ENCODE data around the gene CCM2L. TPM values are rescaled to one million over a fixed set of nuclear protein-coding genes. Genes with fewer than 3 reads are reported as not detected.

The CCM2L gene
- total and polyA plus RNA-seq, 2 of the 8 experiments (the other 6 are each of a cell fraction or from before 2014, with no cell fraction given): 5.5 to 15.8 TPM

GRCh38 chr20:32071395-32072167 is 61.3 kb downstream of the CCM2L start (continued):
- TF ChIP-seq CHD7 (IDR thresholded peaks at IDR 0.05; ENCODE audit: insufficient replicate concordance, low read length) (no peak), CTCF (IDR thresholded peaks at IDR 0.05; ENCODE audit: control extremely low read depth in 1 of 3, insufficient read depth in 1 of 3, low read depth in 1 of 3, low read length in 3 of 3) (no peak), CBX5 (IDR thresholded peaks at IDR 0.05; ENCODE audit: low read depth, low read length) (no peak), JUN (IDR thresholded peaks at IDR 0.05; ENCODE audit: low read depth, low read length) (no peak), HDAC6 (IDR thresholded peaks at IDR 0.05; ENCODE audit: low read depth, low read length) (no peak), TAF1 (IDR thresholded peaks at IDR 0.05; ENCODE audit: low read depth, low read length) (no peak), PHF8 (conservative IDR thresholded peaks at IDR 0.05; ENCODE audit: low read depth, low read length) (no peak), POLR2A (IDR thresholded peaks at IDR 0.05; ENCODE audit: control extremely low read depth in 1 of 2, low read depth in 2 of 2, low read length in 2 of 2) (no peak)
